GOT3 (cell line): ENCODE results near the gene ARHGAP23.

Source experiments
- DNase-seq: peaks from one replicate; lab custom pipeline; 2025; ENCODE audit warnings: mixed read lengths; lab: John Stamatoyannopoulos, UW

The ARHGAP23 gene, protein sequence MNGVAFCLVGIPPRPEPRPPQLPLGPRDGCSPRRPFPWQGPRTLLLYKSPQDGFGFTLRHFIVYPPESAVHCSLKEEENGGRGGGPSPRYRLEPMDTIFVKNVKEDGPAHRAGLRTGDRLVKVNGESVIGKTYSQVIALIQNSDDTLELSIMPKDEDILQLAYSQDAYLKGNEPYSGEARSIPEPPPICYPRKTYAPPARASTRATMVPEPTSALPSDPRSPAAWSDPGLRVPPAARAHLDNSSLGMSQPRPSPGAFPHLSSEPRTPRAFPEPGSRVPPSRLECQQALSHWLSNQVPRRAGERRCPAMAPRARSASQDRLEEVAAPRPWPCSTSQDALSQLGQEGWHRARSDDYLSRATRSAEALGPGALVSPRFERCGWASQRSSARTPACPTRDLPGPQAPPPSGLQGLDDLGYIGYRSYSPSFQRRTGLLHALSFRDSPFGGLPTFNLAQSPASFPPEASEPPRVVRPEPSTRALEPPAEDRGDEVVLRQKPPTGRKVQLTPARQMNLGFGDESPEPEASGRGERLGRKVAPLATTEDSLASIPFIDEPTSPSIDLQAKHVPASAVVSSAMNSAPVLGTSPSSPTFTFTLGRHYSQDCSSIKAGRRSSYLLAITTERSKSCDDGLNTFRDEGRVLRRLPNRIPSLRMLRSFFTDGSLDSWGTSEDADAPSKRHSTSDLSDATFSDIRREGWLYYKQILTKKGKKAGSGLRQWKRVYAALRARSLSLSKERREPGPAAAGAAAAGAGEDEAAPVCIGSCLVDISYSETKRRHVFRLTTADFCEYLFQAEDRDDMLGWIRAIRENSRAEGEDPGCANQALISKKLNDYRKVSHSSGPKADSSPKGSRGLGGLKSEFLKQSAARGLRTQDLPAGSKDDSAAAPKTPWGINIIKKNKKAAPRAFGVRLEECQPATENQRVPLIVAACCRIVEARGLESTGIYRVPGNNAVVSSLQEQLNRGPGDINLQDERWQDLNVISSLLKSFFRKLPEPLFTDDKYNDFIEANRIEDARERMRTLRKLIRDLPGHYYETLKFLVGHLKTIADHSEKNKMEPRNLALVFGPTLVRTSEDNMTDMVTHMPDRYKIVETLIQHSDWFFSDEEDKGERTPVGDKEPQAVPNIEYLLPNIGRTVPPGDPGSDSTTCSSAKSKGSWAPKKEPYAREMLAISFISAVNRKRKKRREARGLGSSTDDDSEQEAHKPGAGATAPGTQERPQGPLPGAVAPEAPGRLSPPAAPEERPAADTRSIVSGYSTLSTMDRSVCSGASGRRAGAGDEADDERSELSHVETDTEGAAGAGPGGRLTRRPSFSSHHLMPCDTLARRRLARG (N-terminal part only)

DNA sequence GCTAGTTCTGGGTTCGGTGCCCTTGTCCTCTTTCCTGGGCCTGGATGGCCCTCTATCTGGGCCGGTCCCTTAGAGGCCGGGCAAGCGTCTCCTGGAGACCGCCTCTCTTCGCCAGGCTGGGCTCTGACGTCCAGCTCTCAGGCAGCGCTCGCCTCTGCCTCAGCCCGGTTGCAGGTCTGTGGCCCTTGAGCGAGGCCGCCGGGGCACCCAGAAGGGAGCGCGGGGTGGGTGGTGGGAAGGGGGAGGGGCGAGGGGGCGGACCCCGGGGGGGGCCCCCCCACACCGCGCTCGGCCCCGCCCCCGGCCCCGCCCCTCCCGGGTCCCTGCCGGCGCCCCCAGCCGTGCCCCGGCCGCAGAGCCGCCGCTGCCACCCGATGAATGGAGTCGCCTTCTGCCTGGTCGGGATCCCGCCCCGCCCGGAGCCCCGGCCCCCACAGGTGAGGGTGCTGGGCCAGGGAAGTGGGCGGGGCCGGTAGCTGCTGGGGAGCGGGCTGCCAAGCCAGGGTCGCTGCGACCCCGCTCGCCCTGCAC lies at the start of gene ARHGAP23:
Gene ARHGAP23 (plus strand): TSS at position 353 of the 531 bp plus-strand sequence. CDS start 22 bp downstream, at position 375.
- DNase-seq, result no peak

DNA sequence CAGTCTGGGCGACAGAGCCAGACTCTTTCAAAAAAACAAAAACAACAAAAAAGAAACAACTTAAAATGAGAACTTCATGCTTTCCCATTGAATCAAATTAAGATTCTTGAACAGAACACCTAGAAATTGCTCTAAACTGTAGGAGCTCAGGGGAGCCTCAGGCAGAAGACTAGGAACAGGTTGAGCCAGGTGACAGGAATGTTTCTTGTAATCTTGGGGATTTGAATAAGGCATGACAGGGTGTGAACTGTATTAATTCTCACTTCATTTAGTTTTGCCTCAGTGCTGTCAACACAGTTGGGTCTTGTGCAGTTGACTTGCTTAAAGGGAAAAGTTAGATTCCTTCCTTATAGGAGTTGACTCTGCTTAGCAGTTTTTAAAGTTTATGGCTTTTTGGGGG lies 48.8 kb upstream of the ARHGAP23 start:
- no peak for DNase-seq

GRCh38 chr17:38395090-38395489 lies 33.2 kb upstream of the ARHGAP23 start:
- no peak for DNase-seq

GRCh38 chr17:38397227-38397626 lies 31.0 kb upstream of the ARHGAP23 start:
- no peak for DNase-seq

DNA sequence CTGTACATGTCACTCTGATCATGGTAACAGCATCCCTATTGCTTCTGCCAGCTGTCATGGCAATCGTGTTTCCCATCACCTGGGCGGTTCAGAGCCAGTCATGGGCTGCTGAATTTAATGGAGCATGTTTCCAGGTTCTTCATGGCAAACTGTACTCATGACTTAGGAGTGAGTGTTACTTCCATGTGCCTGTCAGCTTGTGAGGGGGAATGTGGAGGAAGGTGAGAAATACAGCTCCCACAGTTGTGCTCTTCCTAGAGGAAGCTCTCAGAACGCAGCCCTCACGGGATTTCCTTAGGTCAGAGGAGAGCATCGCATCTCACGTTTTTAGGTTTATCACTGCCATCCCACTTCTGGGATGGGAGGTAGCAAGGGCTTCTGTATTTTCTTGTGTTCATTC lies 28.0 kb upstream of the ARHGAP23 start:
- DNase-seq, result no peak

DNA sequence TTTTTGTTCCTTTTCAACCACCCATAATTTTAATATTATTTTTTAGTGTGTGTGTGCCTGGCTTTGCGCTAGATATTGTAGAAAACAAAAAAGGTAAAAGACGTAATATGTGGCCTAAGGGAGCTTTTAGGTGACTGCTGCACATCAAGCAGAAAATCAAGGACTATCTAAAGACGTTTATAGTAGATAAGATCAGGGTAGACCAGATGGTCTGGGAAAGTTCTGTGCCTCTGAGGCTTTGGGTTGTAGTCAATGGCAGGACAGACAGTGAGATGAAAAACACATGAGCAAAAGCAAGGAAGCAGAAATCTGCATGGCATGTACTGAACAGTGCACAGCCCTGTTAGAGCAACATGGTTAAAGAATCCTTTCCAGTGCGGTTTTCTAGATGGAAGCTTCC lies 26.8 kb upstream of the ARHGAP23 start:
- DNase-seq, result no peak

- DNase-seq, result no peak
Measured at GRCh38 chr17:38402897-38403296, 25.4 kb upstream of the ARHGAP23 start.

GRCh38 chr17:38403491-38403890 lies 24.8 kb upstream of the ARHGAP23 start:
- DNase-seq, result no peak

GRCh38 chr17:38404174-38404943 lies 23.9 kb upstream of the ARHGAP23 start:
- no peak for DNase-seq

DNA sequence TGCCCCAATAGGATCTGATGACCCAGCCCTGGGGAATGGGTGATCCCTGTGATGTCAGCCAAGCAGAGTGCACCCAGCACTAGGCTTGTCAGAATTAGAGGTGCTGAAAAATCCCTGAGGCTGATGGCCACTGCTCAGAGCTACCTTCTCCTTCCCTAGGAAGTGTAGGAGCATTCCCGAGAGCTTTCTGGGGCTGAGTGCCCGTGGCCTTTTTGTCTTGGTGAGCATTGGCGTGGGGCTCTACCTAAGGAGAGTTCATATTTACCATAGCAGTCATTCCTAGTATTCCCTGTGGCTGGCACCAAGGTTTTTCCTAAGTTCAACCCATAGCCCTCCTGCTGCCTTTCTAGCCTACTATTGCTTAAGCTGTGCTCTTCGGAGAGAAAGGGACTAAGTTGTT lies 22.6 kb upstream of the ARHGAP23 start:
- no peak for DNase-seq

- no peak for DNase-seq
Measured at GRCh38 chr17:38410201-38410600, 18.1 kb upstream of the ARHGAP23 start.

DNA sequence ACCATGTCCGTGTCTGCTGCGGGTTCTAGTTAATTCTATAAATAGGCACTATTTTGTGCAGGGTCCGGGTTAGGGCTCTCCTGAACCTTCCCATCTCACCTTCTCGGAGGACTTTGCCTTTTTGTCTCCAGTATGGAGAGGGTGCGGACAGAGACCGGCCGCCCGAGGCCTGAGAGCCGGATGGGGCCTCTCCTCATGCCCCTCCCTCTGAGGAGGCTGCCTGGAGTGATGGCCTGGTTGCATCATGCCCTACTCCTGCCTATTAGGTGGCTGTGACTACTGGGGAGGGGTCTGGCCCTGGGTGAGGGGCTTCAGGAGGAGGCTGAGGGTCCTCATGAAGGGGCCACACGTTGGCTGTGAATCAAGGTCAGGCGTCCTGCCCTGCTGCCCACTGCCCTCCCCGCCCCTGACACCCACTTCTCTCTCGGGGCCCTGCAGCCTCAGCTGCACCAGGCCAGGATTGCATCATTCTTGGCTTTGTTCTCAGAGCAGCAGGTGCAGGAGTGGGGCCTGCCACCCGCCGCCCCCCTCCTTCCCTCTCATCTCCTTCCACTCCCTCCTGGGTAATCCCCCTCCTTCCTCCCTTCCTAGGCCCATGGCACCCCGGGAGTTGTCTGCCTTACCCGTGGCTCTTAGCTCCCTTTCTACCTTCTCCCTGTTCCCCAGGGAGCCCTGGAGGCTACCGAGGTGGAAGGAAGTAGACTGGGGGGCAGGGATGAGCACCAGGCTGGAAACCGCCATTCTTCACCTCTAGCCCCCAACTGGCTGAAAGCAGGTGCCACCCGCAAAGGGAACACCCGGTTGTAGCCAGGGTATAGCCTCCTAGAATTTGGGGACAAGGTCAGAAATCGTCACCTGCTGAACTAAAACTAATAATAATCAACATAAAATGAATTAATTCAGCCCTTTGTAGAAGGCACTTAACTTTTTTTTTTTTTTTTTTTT lies 12.7 kb upstream of the ARHGAP23 start:
- no peak for DNase-seq

- DNase-seq, result no peak
Measured at GRCh38 chr17:38416840-38417209, 11.4 kb upstream of the ARHGAP23 start.

DNA sequence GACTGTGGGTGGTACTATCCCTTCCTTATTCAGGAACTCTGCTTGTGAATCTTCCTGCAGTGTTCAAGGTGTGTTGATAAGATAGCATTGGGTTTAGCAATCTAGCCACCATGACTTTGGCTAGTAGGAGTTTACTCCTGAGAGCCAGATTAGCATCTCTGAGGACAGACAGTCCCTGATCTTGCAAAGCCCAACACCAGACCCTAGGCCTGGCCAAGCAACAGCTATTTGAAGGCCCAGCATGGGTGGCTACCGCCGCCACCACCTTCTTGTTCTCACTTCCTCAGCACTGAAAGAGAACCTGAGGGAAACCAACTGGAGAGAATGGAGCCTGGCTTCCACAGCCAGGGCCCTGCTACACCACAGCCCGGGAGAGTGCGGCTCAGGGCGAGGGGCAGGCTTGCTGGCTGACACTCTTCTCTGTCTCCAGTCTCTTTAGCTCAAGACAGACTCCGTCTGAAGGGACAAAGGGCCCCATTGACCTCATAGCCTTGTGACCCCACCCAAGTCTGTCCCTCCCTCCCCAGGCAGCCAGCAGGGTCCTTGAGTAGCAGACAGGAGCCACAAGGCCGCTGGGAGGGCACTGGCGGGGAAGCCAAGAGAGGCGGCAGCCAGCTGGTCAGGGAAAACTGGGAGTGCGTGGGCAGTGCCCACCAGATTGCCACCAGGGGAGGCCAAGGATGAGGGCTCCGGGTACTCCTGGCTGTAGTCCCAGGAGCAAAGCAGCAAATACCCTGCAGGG lies 10.9 kb upstream of the ARHGAP23 start:
- no peak for DNase-seq

- DNase-seq, result no peak
Measured at GRCh38 chr17:38418062-38418692, 10.1 kb upstream of the ARHGAP23 start.

DNA sequence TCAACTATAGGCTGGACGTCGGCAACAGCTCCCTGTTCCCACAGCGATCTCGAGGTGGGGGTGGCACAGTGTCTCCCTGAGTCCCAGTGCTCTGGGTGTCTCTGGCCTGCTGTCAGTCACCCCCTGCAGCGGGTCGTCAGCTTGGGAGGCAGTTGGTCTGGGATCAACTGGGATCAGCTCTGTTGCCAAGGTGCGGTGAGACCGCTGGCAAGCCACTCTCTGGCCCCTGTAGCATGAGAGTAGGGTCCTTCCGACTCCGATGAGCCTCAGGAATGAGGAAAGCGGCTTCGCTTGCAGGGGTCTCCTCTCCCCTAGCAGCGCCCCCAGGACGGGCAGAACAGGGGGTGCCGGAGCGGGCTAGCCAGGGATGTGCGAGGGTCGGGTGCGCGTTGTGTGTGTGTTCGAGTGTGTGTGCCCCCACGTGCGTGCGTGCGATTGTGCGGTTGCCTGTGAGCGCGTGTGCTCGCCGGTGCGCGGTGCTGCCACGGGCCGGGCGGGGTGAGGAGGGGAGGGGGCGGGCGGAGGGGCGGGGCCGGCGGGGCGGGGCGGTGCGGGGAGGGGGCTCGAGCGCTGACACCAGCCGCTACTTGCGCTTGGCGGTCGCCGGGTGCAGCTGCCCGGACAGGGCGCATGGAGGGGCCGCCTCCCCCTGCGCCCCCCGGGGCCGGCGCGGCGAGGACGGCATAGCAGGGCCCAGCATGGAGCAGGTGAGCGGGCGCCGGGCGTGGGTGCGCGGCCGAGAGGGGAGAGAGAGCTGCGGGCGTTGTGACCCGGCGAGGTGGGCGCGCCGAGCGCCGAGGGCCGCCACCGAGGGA lies 9.4 kb upstream of the ARHGAP23 start:
- no peak for DNase-seq

DNA sequence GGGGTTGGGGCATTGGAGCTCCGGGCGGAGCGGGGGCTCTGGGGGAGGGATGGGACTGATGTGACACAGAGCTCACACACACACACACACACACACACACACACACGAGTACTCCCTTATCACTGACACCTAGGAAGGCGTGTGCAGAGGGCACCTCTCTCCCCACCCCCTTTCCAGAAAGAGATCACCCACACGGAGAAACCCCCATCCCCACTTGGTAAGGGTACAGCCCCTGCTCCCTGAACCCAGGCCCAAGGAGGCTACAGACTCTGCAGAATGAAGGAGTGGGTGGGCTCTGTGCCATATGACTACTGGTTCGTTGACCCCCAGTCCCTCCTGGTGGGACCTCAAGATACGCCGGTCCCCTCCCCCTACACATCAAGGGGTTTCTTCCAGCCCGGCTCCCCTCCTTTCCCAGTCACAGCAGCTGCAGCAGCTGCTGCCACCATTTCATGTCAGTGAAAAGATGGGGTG lies 8.7 kb upstream of the ARHGAP23 start:
- no peak for DNase-seq

GRCh38 chr17:38420518-38420917 lies 7.7 kb upstream of the ARHGAP23 start:
- no peak for DNase-seq
